SJCRH30 (cell line): Measurements from ENCODE around the gene ANKRD6. TPM values are rescaled to one million over a fixed set of nuclear protein-coding genes. Genes with fewer than 3 reads are reported as not detected.

Experiments used
- DNase-seq, 2 experiments: peaks; one replicate each; pipeline ENCODE4 v3.0.0-alpha.2; 2015 to 2020
- H3K27ac ChIP-seq: fragments of 250-450 bp; sonication (Bioruptor Pico); 2 replicates; pipeline ENCODE4 v1.5.1; 2020; ENCODE audit warnings: mild to moderate bottlenecking, moderate library complexity
- H3K27me3 ChIP-seq: fragments of 250-450 bp; sonication (Bioruptor Pico); 2 replicates; pipeline ENCODE4 v1.5.1; 2020; ENCODE audit warnings: mild to moderate bottlenecking, moderate library complexity
- H3K36me3 ChIP-seq: fragments of 250-450 bp; sonication (Bioruptor Pico); 2 replicates; pipeline ENCODE4 v1.5.1; 2020; ENCODE audit warnings: mild to moderate bottlenecking, moderate library complexity
- H3K4me1 ChIP-seq: fragments of 250-450 bp; sonication (Bioruptor Pico); 2 replicates; pipeline ENCODE4 v1.5.1; 2020; ENCODE audit warnings: mild to moderate bottlenecking, moderate library complexity
- H3K4me3 ChIP-seq: fragments of 250-450 bp; sonication (Bioruptor Pico); 2 replicates; pipeline ENCODE4 v1.5.1; 2020; ENCODE audit warnings: mild to moderate bottlenecking, moderate library complexity
- H3K9me3 ChIP-seq: fragments of 250-450 bp; sonication (Bioruptor Pico); replicated peaks from 2 replicates; pipeline ENCODE4 v1.5.1; 2020; ENCODE audit warnings: mild to moderate bottlenecking, moderate library complexity
- total RNA-seq: library from RNA; depleted of rRNA; stranded (reverse); fragments of >200 nt; shearing (Covaris generic); gene quantifications from 2 replicates; pipeline ENCODE4 v1.2.3, GENCODE V29; 2014

Gene ANKRD6
- total RNA-seq, 1 experiment from 2014 or later: 0.73 TPM

- H3K4me1 ChIP-seq: no peaks in the 10 kb centered on the region
- H3K27ac ChIP-seq: no peak overlapping the region
- DNase-seq: no peak
- no peak overlapping the region for H3K4me3 ChIP-seq
- H3K9me3 ChIP-seq: no peaks in the 10 kb centered on the region
- H3K36me3 ChIP-seq: no peaks in the 10 kb centered on the region
- H3K27me3 ChIP-seq: no peaks in the 10 kb centered on the region
Observed at GRCh38 chr6:89471287-89471867, 38.4 kb downstream of the ANKRD6 start.

GRCh38 chr6:89475101-89475500 lies 42.1 kb downstream of the ANKRD6 start:
- H3K9me3 ChIP-seq: no peaks in the 10 kb centered on the region
- DNase-seq: no peak
- H3K4me3 ChIP-seq: no peak overlapping the region
- H3K4me1 ChIP-seq: no peaks in the 10 kb centered on the region
- no peaks in the 10 kb centered on the region for H3K36me3 ChIP-seq
- no peaks in the 10 kb centered on the region for H3K27me3 ChIP-seq
- no peak overlapping the region for H3K27ac ChIP-seq

- Histone ChIP-seq H3K4me3 (no peak overlapping the region), H3K4me1 (no peaks in the 10 kb centered on the region), H3K27me3 (no peaks in the 10 kb centered on the region), H3K36me3 (no peaks in the 10 kb centered on the region), H3K9me3 (no peaks in the 10 kb centered on the region), H3K27ac (no peak overlapping the region)
- no peak for DNase-seq
Observed at GRCh38 chr6:89475634-89476033, 42.7 kb downstream of the ANKRD6 start.

- Histone ChIP-seq H3K27ac (no peak overlapping the region), H3K9me3 (no peaks in the 10 kb centered on the region), H3K4me3 (no peak overlapping the region), H3K36me3 (no peaks in the 10 kb centered on the region), H3K27me3 (no peaks in the 10 kb centered on the region), H3K4me1 (no peaks in the 10 kb centered on the region)
- DNase-seq: no peak
Observed at GRCh38 chr6:89479897-89480296, 46.9 kb downstream of the ANKRD6 start.

GRCh38 chr6:89481695-89482094 lies 48.7 kb downstream of the ANKRD6 start:
- no peaks in the 10 kb centered on the region for H3K27me3 ChIP-seq
- no peaks in the 10 kb centered on the region for H3K36me3 ChIP-seq
- H3K4me3 ChIP-seq: no peak overlapping the region
- no peaks in the 10 kb centered on the region for H3K4me1 ChIP-seq
- H3K9me3 ChIP-seq: no peaks in the 10 kb centered on the region
- DNase-seq: no peak
- H3K27ac ChIP-seq: no peak overlapping the region

- Histone ChIP-seq H3K4me1 (no peaks in the 10 kb centered on the region), H3K27me3 (no peaks in the 10 kb centered on the region), H3K27ac (no peak overlapping the region), H3K9me3 (no peaks in the 10 kb centered on the region), H3K4me3 (no peak overlapping the region), H3K36me3 (no peaks in the 10 kb centered on the region)
- DNase-seq: no peak
Observed at GRCh38 chr6:89482126-89482525, 49.2 kb downstream of the ANKRD6 start.

- H3K27me3 ChIP-seq: no peaks in the 10 kb centered on the region
- H3K4me1 ChIP-seq: no peaks in the 10 kb centered on the region
- no peak overlapping the region for H3K4me3 ChIP-seq
- DNase-seq: no peak
- no peaks in the 10 kb centered on the region for H3K36me3 ChIP-seq
- no peak overlapping the region for H3K27ac ChIP-seq
- H3K9me3 ChIP-seq: no peaks in the 10 kb centered on the region
Observed at GRCh38 chr6:89483111-89483720, 50.3 kb downstream of the ANKRD6 start.

GRCh38 chr6:89485320-89485719 lies 52.4 kb downstream of the ANKRD6 start:
- Histone ChIP-seq H3K4me1 (no peaks in the 10 kb centered on the region), H3K9me3 (no peaks in the 10 kb centered on the region), H3K27ac (no peak overlapping the region), H3K27me3 (no peaks in the 10 kb centered on the region), H3K4me3 (no peak overlapping the region), H3K36me3 (no peaks in the 10 kb centered on the region)
- DNase-seq: peak; percentile 52 to 69

GRCh38 chr6:89487864-89488263 lies 54.9 kb downstream of the ANKRD6 start:
- no peak for DNase-seq
- H3K4me3 ChIP-seq: no peak overlapping the region
- no peaks in the 10 kb centered on the region for H3K9me3 ChIP-seq
- no peak overlapping the region for H3K27ac ChIP-seq
- H3K27me3 ChIP-seq: no peaks in the 10 kb centered on the region
- no peaks in the 10 kb centered on the region for H3K36me3 ChIP-seq
- H3K4me1 ChIP-seq: no peaks in the 10 kb centered on the region

- Histone ChIP-seq H3K9me3 (no peaks in the 10 kb centered on the region), H3K27me3 (no peaks in the 10 kb centered on the region), H3K36me3 (no peaks in the 10 kb centered on the region), H3K4me1 (no peaks in the 10 kb centered on the region), H3K27ac (no peak overlapping the region), H3K4me3 (no peak overlapping the region)
- DNase-seq: no peak
Observed at GRCh38 chr6:89488438-89488837, 55.5 kb downstream of the ANKRD6 start.

GRCh38 chr6:89489078-89489477 lies 56.1 kb downstream of the ANKRD6 start:
- Histone ChIP-seq H3K4me1 (no peaks in the 10 kb centered on the region), H3K9me3 (no peaks in the 10 kb centered on the region), H3K27me3 (no peaks in the 10 kb centered on the region), H3K27ac (no peak overlapping the region), H3K36me3 (no peaks in the 10 kb centered on the region), H3K4me3 (no peak overlapping the region)
- DNase-seq: no peak

- no peak overlapping the region for H3K27ac ChIP-seq
- no peak for DNase-seq
Observed at GRCh38 chr6:89492025-89492640, 59.2 kb downstream of the ANKRD6 start.

GRCh38 chr6:89494131-89494793 lies 61.3 kb downstream of the ANKRD6 start:
- no peak for DNase-seq
- no peaks in the 10 kb centered on the region for H3K9me3 ChIP-seq
- no peaks in the 10 kb centered on the region for H3K27me3 ChIP-seq
- H3K4me3 ChIP-seq: no peak overlapping the region
- H3K36me3 ChIP-seq: no peaks in the 10 kb centered on the region
- H3K27ac ChIP-seq: no peak overlapping the region
- no peaks in the 10 kb centered on the region for H3K4me1 ChIP-seq

More at GRCh38 chr6:89492025-89492640, 59.2 kb downstream of the ANKRD6 start:
- Histone ChIP-seq H3K9me3 (no peaks in the 10 kb centered on the region), H3K4me3 (no peak overlapping the region), H3K36me3 (no peaks in the 10 kb centered on the region), H3K4me1 (no peaks in the 10 kb centered on the region), H3K27me3 (no peaks in the 10 kb centered on the region)

GRCh38 chr6:89495961-89496535 lies 63.1 kb downstream of the ANKRD6 start:
- H3K4me3 ChIP-seq: no peak overlapping the region
- no peaks in the 10 kb centered on the region for H3K36me3 ChIP-seq
- no peaks in the 10 kb centered on the region for H3K4me1 ChIP-seq
- H3K27me3 ChIP-seq: no peaks in the 10 kb centered on the region
- no peak overlapping the region for H3K27ac ChIP-seq
- H3K9me3 ChIP-seq: no peaks in the 10 kb centered on the region
- no peak for DNase-seq

GRCh38 chr6:89500611-89501010 lies 67.7 kb downstream of the ANKRD6 start:
- Histone ChIP-seq H3K4me3 (no peak overlapping the region), H3K36me3 (no peaks in the 10 kb centered on the region), H3K27ac (no peak overlapping the region), H3K4me1 (no peaks in the 10 kb centered on the region), H3K9me3 (no peaks in the 10 kb centered on the region), H3K27me3 (no peaks in the 10 kb centered on the region)
- no peak for DNase-seq
